Mesendoderm (in vitro differentiated cells): ENCODE data around the gene ESRP2.

Source experiments
- DNase-seq: peaks from one replicate; pipeline ENCODE4 v3.0.0; 2013
- H2AK5ac ChIP-seq: 2 replicates; pipeline ENCODE4 v1.6.1; 2013; ENCODE audit warnings: low read length, inconsistent platforms
- H2BK120ac ChIP-seq: 2 replicates; pipeline ENCODE4 v1.6.1; 2013; ENCODE audit warnings: low read depth, mild to moderate bottlenecking, low read length, moderate library complexity, mixed read lengths
- H2BK15ac ChIP-seq: replicated peaks from 2 replicates; pipeline ENCODE4 v1.6.1; 2013; ENCODE audit warnings: low read depth, mild to moderate bottlenecking, moderate library complexity
- H2BK5ac ChIP-seq: 2 replicates; pipeline ENCODE4 v1.6.1; 2013; ENCODE audit warnings: low read length, inconsistent platforms
- H3K18ac ChIP-seq: 2 replicates; pipeline ENCODE4 v1.6.1; 2013; ENCODE audit warnings: mild to moderate bottlenecking, low read length, mixed read lengths
- H3K23ac ChIP-seq: one replicate; pipeline ENCODE4 v1.6.1; 2013; ENCODE audit warnings: low read length
- H3K27ac ChIP-seq: 2 replicates; pipeline ENCODE4 v1.5.1; 2013; ENCODE audit warnings: low read depth, mild to moderate bottlenecking, inconsistent platforms, low read length, moderate library complexity
- H3K27me3 ChIP-seq: 2 replicates; pipeline ENCODE4 v1.6.1; 2013; ENCODE audit warnings: low read length, control low read depth, mild to moderate bottlenecking, inconsistent platforms; ENCODE audit not compliant: insufficient read depth, poor library complexity
- H3K36me3 ChIP-seq: 2 replicates; pipeline ENCODE4 v1.6.1; 2013; ENCODE audit warnings: low read length, inconsistent platforms; ENCODE audit not compliant: control insufficient read depth, insufficient read depth
- H3K4ac ChIP-seq: one replicate; pipeline ENCODE4 v1.6.1; 2013; ENCODE audit warnings: low read depth, mild to moderate bottlenecking, low read length, moderate library complexity
- H3K4me1 ChIP-seq: 2 replicates; pipeline ENCODE4 v1.6.1; 2013; ENCODE audit warnings: low read depth, low read length, inconsistent platforms; ENCODE audit not compliant: control insufficient read depth
- H3K4me2 ChIP-seq: 2 replicates; pipeline ENCODE4 v1.6.1; 2013; ENCODE audit warnings: low read length
- H3K4me3 ChIP-seq: 2 replicates; pipeline ENCODE4 v1.5.1; 2013; ENCODE audit warnings: mild to moderate bottlenecking, low read length
- H3K56ac ChIP-seq: one replicate; pipeline ENCODE4 v1.6.1; 2013; ENCODE audit warnings: low read length
- H3K79me1 ChIP-seq: 2 replicates; pipeline ENCODE4 v1.6.1; 2013; ENCODE audit warnings: low read length, inconsistent platforms
- H3K79me2 ChIP-seq: 2 replicates; pipeline ENCODE4 v1.6.1; 2013; ENCODE audit warnings: mild to moderate bottlenecking, low read length; ENCODE audit not compliant: control insufficient read depth, insufficient read depth
- H3K9ac ChIP-seq: 2 replicates; pipeline ENCODE4 v1.6.1; 2013; ENCODE audit warnings: low read length, inconsistent platforms
- H4K5ac ChIP-seq: one replicate; pipeline ENCODE4 v1.6.1; 2013; ENCODE audit warnings: low read length
- H4K8ac ChIP-seq: one replicate; pipeline ENCODE4 v1.6.1; 2013; ENCODE audit warnings: low read depth, mild to moderate bottlenecking, control low read depth, low read length, moderate library complexity
- WGBS: extraction: QIAGEN DNeasy Blood & Tissue Kit; methylation state at CpG from one replicate; pipeline ENCODE4 v1.1.7; 2013; ENCODE audit warnings: low lambda C conversion rate, missing lambda C conversion rate; ENCODE audit not compliant: insufficient coverage; ENCODE audit errors: extremely low coverage; 5-methylcytosine and 5-hydroxymethylcytosine counted together

ESRP2 gene

GRCh38 chr16:68217506-68217905 is 18.4 kb downstream of the ESRP2 start:
- H3K79me1 ChIP-seq, result no peaks in the 10 kb centered on the region
- H3K27ac ChIP-seq, result no peak overlapping the region
- H3K4ac ChIP-seq, result no peak overlapping the region
- H3K4me1 ChIP-seq, result no peaks in the 10 kb centered on the region
- H2AK5ac ChIP-seq, result no peak overlapping the region
- H3K4me3 ChIP-seq, result no peak overlapping the region
- no peaks in the 10 kb centered on the region for H3K27me3 ChIP-seq
- no peak overlapping the region for H3K9ac ChIP-seq
- no peak for DNase-seq
- H2BK120ac ChIP-seq, result no peak overlapping the region
- H3K56ac ChIP-seq, result no peak overlapping the region
- no peak overlapping the region for H3K23ac ChIP-seq
- no peak overlapping the region for H4K8ac ChIP-seq
- H3K79me2 ChIP-seq, result no peaks in the 10 kb centered on the region
- no peak overlapping the region for H3K18ac ChIP-seq
- no peak overlapping the region for H3K4me2 ChIP-seq
- WGBS, result no CpG with 5 or more reads among the region's 4 CpGs
- no peaks in the 10 kb centered on the region for H3K36me3 ChIP-seq
- H4K5ac ChIP-seq, result no peak overlapping the region
- no peak overlapping the region for H2BK15ac ChIP-seq
- no peak overlapping the region for H2BK5ac ChIP-seq

- DNase-seq, result no peak
- Histone ChIP-seq H4K8ac (no peak overlapping the region), H2AK5ac (no peak overlapping the region), H3K4ac (no peak overlapping the region), H4K5ac (no peak overlapping the region), H2BK15ac (no peak overlapping the region), H3K79me2 (no peaks in the 10 kb centered on the region), H3K9ac (no peak overlapping the region), H3K18ac (no peak overlapping the region), H2BK5ac (no peak overlapping the region), H2BK120ac (no peak overlapping the region), H3K27ac (no peak overlapping the region), H3K23ac (no peak overlapping the region), H3K27me3 (no peaks in the 10 kb centered on the region), H3K36me3 (no peaks in the 10 kb centered on the region), H3K4me3 (no peak overlapping the region), H3K4me1 (no peaks in the 10 kb centered on the region), H3K56ac (no peak overlapping the region), H3K4me2 (no peak overlapping the region), H3K79me1 (no peaks in the 10 kb centered on the region)
- WGBS, result no CpG with 5 or more reads among the region's 3 CpGs
Measured at GRCh38 chr16:68216240-68216639, 19.7 kb downstream of the ESRP2 start.

- Histone ChIP-seq H3K4ac (no peak overlapping the region), H3K4me2 (no peak overlapping the region), H3K27me3 (no peaks in the 10 kb centered on the region), H3K79me2 (no peaks in the 10 kb centered on the region), H2BK15ac (no peak overlapping the region), H3K56ac (no peak overlapping the region), H4K8ac (no peak overlapping the region), H3K79me1 (no peaks in the 10 kb centered on the region), H3K9ac (no peak overlapping the region), H2BK120ac (no peak overlapping the region), H3K4me1 (no peaks in the 10 kb centered on the region), H4K5ac (no peak overlapping the region), H3K27ac (no peak overlapping the region), H2BK5ac (no peak overlapping the region), H3K18ac (no peak overlapping the region), H3K4me3 (no peak overlapping the region), H3K23ac (no peak overlapping the region), H3K36me3 (no peaks in the 10 kb centered on the region), H2AK5ac (no peak overlapping the region)
- WGBS, result no CpG with 5 or more reads among the region's 1 CpG
- no peak for DNase-seq
Measured at GRCh38 chr16:68215302-68215701, 20.6 kb downstream of the ESRP2 start.

GRCh38 chr16:68214726-68215125 is 21.2 kb downstream of the ESRP2 start:
- no peaks in the 10 kb centered on the region for H3K36me3 ChIP-seq
- H3K79me2 ChIP-seq, result no peaks in the 10 kb centered on the region
- no peak overlapping the region for H3K4me3 ChIP-seq
- H3K23ac ChIP-seq, result no peak overlapping the region
- no peaks in the 10 kb centered on the region for H3K27me3 ChIP-seq
- no peak overlapping the region for H3K9ac ChIP-seq
- no peak overlapping the region for H3K4ac ChIP-seq
- no peak overlapping the region for H4K5ac ChIP-seq
- H3K4me1 ChIP-seq, result no peaks in the 10 kb centered on the region
- H3K4me2 ChIP-seq, result no peak overlapping the region
- DNase-seq, result no peak
- H4K8ac ChIP-seq, result no peak overlapping the region
- no peak overlapping the region for H2AK5ac ChIP-seq
- no peak overlapping the region for H3K18ac ChIP-seq
- H3K79me1 ChIP-seq, result no peaks in the 10 kb centered on the region
- H3K56ac ChIP-seq, result no peak overlapping the region
- no peak overlapping the region for H2BK15ac ChIP-seq
- H2BK120ac ChIP-seq, result no peak overlapping the region
- H2BK5ac ChIP-seq, result no peak overlapping the region
- H3K27ac ChIP-seq, result no peak overlapping the region
- WGBS, result no CpG with 5 or more reads among the region's 3 CpGs

- Histone ChIP-seq H3K56ac (no peak overlapping the region), H3K4ac (no peak overlapping the region), H3K27ac (no peak overlapping the region), H3K36me3 (peaks cover 2% of the 10 kb centered on the region), H3K4me2 (no peak overlapping the region), H4K5ac (no peak overlapping the region), H3K23ac (no peak overlapping the region), H4K8ac (no peak overlapping the region), H2BK5ac (no peak overlapping the region), H3K79me2 (no peaks in the 10 kb centered on the region), H2BK15ac (no peak overlapping the region), H3K79me1 (peaks cover 2% of the 10 kb centered on the region), H3K27me3 (no peaks in the 10 kb centered on the region), H3K9ac (no peak overlapping the region), H3K4me1 (no peaks in the 10 kb centered on the region), H2AK5ac (no peak overlapping the region), H2BK120ac (no peak overlapping the region), H3K4me3 (no peak overlapping the region), H3K18ac (no peak overlapping the region)
- DNase-seq, result no peak
- WGBS, result no CpG with 5 or more reads among the region's 2 CpGs
Measured at GRCh38 chr16:68206245-68206644, 29.7 kb downstream of the ESRP2 start.

GRCh38 chr16:68202091-68202519 is 33.8 kb downstream of the ESRP2 start:
- no peak overlapping the region for H4K8ac ChIP-seq
- H2BK120ac ChIP-seq, result no peak overlapping the region
- H3K56ac ChIP-seq, result no peak overlapping the region
- no peak overlapping the region for H2BK15ac ChIP-seq
- H3K4me1 ChIP-seq, result no peaks in the 10 kb centered on the region
- H3K9ac ChIP-seq, result no peak overlapping the region
- no peak overlapping the region for H2BK5ac ChIP-seq
- H4K5ac ChIP-seq, result no peak overlapping the region
- H3K36me3 ChIP-seq, result peaks cover 2% of the 10 kb centered on the region
- no peak for DNase-seq
- H3K23ac ChIP-seq, result no peak overlapping the region
- H3K27ac ChIP-seq, result no peak overlapping the region
- H3K4me3 ChIP-seq, result no peak overlapping the region
- H2AK5ac ChIP-seq, result no peak overlapping the region
- H3K4ac ChIP-seq, result no peak overlapping the region
- no peaks in the 10 kb centered on the region for H3K79me2 ChIP-seq
- no peak overlapping the region for H3K18ac ChIP-seq
- H3K79me1 ChIP-seq, result peaks cover 2% of the 10 kb centered on the region
- H3K4me2 ChIP-seq, result no peak overlapping the region
- no peaks in the 10 kb centered on the region for H3K27me3 ChIP-seq
